ENCODE results near the gene CCL11.

CCL11 gene

DNA sequence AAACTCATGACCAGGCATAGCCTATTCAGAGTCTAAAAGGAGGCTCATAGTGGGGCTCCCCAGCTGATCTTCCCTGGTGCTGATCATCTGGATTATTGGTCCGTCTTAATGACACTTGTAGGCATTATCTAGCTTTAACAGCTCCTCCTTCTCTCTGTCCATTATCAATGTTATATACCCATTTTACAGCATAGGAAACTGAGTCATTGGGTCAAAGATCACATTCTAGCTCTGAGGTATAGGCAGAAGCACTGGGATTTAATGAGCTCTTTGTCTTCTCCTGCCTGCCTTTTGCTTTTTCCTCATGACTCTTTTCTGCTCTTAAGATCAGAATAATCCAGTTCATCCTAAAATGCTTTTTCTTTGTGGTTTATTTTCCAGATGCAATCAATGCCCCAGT is 29.7 kb upstream of the CCL11 start:
- no peak for DNase-seq (ENCODE audit: low read depth, low spot score)
- H3K27ac ChIP-seq, result no peak overlapping the region

DNA sequence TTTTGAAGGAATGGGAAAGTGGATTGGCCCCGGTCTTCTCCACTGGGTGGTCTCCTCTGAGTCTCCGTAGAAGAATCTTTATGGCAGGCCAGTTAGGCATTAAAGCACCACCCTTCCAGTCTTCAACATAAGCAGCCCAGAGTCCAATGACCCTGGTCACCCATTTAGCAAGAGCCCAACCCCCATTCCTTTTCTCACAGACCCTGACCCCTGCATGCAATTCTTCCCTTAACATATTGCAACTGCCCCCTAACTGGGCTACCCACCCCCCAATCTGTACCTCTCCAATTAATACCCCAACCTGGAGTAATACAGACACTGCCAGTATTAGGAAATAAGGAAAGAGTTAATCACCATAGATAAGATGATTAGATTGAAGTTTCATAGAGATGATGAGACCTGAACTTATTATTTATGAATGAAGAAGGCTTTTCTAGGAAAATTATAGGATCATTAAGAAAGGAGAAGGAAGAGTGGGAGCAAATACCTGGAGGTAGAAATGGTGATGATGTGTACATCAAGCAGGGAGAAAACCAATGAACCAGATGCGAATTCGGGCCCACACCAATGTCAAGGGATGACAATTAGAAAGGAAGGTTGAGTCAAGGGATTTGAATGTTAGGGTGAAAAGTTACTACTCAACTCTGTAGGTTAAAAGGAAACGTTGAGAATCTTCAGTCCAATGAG is 28.1 kb upstream of the CCL11 start:
- DNase-seq (ENCODE audit: low read depth, low spot score), result no peak
- no peak overlapping the region for H3K27ac ChIP-seq

DNA sequence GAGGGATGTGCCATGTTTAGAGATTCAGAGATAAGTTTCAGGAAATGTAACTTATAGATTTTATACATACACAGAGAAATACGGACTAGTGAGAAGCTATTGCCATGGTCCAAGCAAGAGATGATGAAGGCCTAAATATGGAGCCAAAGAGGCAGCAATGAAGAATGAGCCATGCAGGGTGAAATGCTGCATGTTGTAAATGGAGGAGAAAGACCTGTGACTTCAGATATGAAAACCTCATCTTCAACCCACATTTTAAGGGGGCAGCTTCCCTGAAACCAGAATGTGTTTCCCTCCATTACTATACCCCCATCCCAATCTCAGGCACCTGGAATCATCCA is 27.6 kb upstream of the CCL11 start:
- DNase-seq (ENCODE audit: low read depth, low spot score), result no peak

DNA sequence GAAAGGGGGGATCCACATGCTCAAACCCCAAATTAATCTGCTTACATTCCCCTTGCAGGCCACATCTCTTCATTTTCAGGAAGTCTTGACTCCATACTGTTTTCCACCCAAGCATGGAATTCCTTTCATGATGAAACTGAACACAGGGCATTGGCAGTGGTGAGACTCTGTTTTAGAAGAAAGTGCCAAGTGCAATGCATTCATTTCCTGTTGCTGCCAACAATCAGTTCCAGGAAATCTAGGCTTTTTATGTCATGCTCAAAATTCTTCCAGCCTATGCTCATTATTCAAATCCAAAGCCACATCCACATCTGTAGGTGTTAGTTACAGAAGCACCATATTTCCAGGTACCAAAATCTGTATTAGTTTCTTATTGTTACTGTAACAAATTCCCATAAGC is 26.4 kb upstream of the CCL11 start:
- H3K27ac ChIP-seq, result no peak overlapping the region
- DNase-seq (ENCODE audit: low read depth, low spot score), result no peak

More for the DNA sequence above, 27.6 kb upstream of the CCL11 start:
- no peak overlapping the region for H3K27ac ChIP-seq

DNA sequence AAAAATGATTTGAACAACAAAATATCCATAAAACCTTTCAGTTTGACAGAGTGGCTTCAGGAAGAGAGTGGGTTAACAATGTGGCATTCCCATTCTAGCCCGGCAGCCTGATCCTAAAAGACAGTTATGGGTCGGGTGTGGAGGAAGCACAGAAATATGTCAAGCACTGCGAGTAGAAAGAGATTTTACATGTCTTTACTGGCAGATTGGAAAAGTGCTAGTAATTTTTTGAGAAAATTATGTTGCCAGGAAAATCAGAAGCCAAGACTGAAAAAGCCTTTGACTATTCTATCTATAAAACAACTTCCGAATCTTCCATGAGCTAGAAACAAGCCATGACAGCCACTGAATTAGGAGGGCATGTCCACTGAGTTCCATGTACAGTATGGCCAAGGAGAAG is 24.7 kb upstream of the CCL11 start:
- no peak for DNase-seq (ENCODE audit: low read depth, low spot score)
- H3K27ac ChIP-seq, result no peak overlapping the region

DNA sequence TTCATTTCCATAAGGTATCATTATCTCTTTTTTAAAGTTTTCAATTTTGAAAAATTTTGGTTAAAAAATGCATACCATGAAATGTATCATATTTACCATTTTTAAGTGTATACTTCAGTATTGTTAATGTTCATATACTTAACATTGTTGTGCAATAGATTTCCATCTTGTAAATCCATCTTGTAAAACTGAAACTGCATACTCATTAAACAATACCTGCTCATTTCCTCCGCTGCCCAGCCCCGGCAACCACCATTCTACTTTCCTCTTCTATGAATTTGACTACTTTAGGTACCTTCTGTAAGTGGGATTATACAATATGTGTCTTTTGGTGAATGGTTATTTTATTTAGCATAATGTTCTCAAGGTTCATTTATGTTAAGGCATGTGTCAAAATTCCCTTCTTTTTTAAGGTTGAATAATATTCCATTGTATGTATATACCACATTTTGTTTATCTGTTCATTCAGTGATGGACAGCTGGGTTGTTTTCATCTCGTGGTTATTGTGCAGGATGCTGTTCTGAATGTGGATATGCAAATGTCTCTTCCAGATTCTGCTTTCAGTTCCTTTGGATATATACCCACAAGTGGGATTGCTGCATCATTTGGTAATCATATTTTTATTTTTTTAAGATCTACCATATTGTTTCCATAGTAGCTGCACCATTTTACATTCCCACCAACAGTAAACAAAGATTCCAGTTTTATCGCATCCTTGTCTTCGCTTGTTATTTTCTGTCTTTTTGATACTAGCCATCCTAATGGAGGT is 23.8 kb upstream of the CCL11 start:
- DNase-seq (ENCODE audit: low read depth, low spot score), result no peak
- H3K27ac ChIP-seq, result no peak overlapping the region

DNA sequence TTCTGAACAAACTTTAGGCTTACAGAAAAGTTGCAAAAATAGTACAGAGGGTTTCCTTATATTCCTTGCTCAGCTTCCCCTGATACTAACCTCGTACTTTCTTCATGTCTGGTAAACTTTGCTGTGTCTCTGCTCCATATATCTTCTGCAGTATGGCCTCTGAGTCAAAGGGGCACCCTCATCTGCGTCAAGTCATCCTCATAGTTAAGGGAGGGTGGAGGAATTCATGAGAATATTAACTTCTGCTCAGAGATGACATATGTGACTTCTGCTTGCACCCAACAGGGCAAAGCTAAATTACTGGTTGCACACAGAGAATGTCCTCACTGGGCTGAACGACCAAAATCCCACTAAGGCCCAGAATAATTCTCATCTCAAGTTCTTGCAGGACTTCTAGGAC is 19.8 kb upstream of the CCL11 start:
- H3K27ac ChIP-seq, result no peak overlapping the region
- no peak for DNase-seq (ENCODE audit: low read depth, low spot score)

DNA sequence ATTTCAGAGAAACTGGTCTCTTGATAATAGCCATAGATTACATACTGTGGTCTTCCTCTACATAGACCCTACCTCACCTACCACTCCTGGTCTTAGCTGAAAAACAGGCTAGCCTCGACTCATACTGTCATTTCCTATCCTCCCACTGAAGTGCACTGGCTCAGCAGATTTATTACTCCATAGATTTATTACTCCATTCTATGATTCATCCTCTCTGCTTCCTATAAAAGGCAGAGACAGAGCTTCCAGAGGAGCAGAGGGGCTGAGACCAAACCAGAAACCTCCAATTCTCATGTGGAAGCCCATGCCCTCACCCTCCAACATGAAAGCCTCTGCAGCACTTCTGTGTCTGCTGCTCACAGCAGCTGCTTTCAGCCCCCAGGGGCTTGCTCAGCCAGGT is 15.6 kb upstream of the CCL11 start, which contains the start of gene CCL7:
Gene CCL7, plus strand, starts transcription at position 253 of the 400 bp plus-strand sequence. Its CDS starts 70 bp downstream, at position 323.
- no peak for DNase-seq (ENCODE audit: low read depth, low spot score)
- H3K27ac ChIP-seq, result no peak within 1 kb of the TSS

DNA sequence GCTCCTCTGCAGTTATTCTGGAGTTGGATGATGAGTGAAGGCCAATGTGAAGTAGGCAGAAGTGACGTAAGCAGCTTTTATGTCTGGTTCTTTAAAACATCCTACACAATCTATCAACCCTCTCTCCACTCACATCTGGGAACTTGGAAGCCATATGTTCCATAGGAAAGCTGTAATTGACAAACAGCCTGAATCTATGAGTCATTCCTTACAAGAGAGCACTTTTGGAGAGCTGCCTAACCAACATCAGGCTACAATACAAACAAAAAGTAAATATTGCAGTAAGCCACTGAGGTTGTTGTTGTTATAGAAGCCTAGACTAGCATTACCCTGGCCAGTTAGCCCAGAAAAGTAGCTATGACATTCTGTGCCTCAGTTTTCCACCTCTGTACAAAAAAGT is 9.7 kb upstream of the CCL11 start:
- DNase-seq (ENCODE audit: low read depth, low spot score), result peak; percentile 49
- H3K27ac ChIP-seq, result no peak overlapping the region

DNA sequence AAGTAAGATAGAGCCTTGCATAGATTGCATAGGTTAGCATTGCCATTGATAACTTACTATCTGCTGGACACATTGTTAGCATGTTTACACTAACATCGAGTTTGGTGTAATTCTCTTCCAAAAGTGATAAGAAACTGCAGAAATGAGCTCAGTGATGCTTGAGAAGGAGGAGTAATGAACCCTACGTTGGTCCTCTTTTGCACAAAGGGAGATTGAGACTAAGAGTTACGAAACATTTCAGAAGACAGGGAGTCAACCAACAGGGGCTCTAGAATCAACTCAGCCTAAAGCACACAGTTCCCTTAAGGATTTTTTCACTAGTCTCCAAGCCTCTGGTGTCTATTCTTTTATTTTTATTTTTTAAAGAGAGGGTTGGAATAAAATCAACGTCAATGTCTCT is 8.7 kb upstream of the CCL11 start:
- DNase-seq (ENCODE audit: low read depth, low spot score), result no peak
- no peak overlapping the region for H3K27ac ChIP-seq

DNA sequence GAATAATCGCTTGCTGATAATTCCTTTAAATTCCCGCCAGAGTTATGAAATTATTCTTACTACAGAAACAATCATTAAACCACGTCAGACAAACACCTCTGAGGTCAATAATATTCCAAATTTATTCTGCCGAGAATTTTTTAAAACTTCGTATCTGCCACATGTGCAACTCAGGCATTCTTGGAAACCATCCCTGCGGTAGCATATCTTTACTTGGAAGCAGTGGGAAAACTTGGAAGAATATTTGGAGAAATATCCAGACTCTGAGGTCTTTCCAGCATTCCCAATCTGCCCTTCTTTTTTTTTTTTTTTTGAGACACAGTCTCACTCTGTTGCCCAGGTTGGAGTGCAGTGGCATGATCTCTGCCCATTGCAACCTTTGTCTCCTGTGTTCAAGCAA is 2.0 kb upstream of the CCL11 start:
- no peak overlapping the region for H3K27ac ChIP-seq
- no peak for DNase-seq (ENCODE audit: low read depth, low spot score)

DNA sequence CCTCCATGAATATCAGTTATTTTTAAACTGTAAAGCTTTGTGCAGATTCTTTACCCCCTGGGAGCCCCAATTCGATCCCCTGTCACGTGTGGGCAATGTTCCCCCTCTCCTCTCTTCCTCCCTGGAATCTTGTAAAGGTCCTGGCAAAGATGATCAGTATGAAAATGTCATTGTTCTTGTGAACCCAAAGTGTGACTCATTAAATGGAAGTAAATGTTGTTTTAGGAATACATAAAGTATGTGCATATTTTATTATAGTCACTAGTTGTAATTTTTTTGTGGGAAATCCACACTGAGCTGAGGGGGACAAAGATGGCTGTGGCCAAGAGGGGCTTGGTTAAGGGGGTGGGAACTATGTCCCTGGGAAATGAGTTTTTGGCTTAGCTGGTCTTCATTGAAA is 2.3 kb downstream of the CCL11 start:
- no peak overlapping the region for H3K27ac ChIP-seq
- no peak for DNase-seq (ENCODE audit: low read depth, low spot score)

DNA sequence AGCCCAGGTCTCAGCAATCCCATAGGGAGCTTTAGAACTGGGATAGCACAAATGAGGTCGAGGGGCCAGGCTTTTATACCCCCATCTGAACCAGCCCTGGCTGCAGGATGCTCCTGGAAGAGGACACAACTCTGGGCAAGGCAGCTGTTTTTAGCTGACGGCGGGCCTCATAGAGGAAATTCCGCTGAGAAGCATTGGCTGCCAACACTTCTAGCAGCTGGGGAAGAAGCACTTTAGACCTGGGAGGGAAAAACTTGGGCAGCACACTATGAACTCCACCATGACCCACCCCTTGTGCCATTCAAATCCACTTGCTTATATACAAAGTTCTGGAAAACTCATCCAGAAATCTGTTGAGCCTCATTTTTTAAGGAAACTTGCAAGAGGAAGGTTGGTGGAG is 5.0 kb downstream of the CCL11 start:
- H3K27ac ChIP-seq, result no peak overlapping the region
- DNase-seq (ENCODE audit: low read depth, low spot score), result no peak

DNA sequence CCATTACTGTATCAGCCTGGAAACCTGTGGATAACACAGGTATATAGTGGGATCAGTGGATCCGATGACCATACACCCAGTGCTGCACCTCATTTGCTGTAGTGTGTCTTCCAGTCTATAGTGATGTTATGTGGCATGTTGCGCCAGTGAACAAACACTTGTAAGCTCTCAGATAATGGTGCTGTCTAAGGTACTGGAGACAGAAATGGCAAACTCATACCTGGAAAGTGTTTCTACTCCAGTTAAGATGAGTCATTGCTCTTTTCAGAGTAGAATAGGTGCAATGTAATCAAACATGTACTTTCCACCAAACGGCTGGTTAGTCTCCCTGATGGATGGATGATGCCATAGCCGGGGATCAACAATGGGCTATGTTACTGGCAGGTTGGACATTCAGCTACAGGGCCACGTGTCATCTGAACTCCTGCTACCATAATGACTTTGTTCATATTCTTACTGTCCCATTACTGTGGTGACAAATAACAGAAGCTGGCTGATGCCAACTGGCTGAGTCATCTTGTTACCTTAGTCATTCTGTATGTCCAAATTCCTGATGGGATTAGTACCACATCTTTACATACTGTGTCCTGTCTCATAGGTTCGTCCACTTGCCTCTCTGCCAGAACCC is 6.3 kb downstream of the CCL11 start:
- DNase-seq (ENCODE audit: low read depth, low spot score), result no peak
- no peak overlapping the region for H3K27ac ChIP-seq

DNA sequence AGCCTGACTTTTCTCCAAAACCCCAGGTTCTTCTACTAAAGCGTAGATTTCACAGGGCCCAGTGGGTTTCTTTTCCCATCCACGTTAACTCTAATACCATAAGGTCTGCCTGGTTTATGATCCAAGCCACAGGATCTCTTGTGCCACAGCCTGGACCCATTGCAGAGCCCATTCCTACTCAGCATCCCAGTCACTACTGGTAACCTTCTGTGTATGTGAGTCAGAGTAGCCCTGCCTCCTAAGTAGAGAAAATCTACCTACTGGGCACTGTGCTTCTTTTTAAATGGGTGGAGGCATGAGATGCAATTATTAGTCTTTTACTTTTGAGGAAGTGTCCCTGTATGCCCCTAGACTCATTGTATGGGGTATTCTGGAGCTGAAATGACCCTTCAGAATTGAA is 13.5 kb downstream of the CCL11 start:
- no peak for DNase-seq (ENCODE audit: low read depth, low spot score)
- H3K27ac ChIP-seq, result no peak overlapping the region

DNA sequence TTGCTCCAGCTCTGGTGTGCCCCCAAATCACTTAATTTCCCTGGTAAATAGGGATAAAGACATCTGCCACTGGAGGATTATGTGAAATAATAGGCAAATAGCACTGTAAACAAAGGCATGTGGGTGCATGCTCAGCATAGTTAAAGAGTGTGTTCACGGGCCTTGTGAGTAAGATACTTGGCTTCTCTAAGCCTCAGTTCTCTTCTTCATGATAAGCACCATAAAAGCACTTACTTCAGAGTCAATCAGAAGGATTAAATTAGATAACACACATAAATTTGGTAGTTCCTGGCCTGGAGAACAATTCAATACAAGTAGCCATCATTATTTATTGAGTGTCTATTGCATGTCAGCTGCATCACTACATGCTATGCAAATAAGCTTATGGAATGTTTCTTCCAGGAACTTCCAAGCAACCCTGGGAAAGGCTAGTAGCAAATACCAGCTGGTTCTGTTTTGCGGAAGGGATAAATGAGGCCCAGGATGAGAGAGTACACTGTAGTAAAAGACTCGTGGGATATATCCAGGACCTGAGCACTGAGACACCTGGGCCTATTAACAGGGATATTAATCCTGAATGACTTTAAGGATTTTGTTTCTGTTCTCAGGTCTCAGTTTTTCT is 14.5 kb downstream of the CCL11 start:
- no peak for DNase-seq (ENCODE audit: low read depth, low spot score)
- H3K27ac ChIP-seq, result peak overlapping the region; percentile 36

DNA sequence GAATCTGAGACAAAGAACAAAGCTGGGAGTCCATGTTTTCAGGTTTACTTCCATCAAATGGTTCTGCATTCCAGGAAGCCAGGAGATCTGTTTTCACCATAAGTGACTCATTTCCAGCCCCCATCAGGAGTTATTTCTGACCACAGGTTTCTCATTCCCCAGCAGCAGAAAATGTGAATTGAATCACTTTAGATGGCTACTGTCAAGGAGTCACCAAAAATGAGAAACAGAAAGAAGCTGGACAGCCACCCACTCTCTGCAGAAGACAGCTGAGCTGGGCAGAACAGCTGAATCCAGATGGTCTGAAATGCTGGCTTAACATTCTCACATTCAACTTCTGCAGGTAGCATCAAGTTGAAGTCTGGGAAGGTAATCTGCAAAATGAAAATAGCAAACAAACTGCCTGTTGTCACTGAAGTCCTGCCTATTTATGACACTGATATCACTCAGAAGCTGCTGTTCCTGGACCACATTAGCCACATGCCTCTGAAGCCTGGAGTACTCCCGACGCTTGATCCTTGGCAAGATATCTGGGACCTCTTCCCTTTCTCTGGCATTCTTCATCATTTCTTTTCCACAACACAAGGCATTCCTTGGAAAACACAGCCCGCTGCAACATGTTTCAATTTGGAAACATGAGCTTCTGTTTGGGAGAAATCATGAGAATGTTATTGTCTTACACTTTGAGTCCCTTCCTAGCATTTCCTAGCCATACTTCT is 15.3 kb downstream of the CCL11 start:
- H3K27ac ChIP-seq, result peak overlapping the region; percentile 36
- no peak for DNase-seq (ENCODE audit: low read depth, low spot score)

DNA sequence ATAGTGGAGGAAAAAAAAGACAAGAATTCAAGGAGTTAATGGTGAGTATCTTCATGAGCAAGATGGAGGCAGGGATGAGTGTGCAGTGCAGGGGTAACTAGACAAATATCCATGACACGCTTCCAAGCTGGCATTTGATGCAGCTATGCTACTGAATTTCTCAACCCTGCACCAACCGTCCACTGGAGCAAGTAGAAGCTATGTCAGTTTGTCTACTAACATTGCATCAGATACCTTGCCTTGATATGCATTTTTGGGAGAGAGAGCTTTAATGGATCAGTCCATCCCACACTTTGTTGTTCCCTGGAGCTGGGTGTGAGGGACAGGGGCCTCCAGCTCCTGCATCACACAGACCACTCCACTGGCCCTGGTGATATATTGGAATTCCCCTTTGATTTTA is 16.4 kb downstream of the CCL11 start:
- H3K27ac ChIP-seq, result no peak overlapping the region
- no peak for DNase-seq (ENCODE audit: low read depth, low spot score)

DNA sequence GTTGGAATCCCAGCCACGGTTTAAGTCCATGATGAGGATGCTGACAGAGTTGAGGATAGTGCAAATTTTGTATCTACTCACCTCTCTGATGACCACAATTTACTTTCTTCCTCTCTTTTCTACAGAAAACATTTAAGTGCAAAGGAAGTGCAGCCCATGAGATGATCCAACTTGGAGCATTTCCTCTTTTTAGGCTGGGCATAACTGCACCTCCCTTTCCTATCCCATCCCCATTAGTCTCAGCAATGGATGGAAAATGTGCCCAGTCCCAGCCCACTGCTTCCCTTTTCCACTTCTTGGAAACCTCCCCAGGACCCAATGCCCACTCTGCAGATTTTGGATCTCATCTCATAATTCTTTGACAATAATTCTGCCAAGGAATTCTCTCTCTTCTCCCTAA is 17.1 kb downstream of the CCL11 start:
- DNase-seq (ENCODE audit: low read depth, low spot score), result no peak
- no peak overlapping the region for H3K27ac ChIP-seq

DNA sequence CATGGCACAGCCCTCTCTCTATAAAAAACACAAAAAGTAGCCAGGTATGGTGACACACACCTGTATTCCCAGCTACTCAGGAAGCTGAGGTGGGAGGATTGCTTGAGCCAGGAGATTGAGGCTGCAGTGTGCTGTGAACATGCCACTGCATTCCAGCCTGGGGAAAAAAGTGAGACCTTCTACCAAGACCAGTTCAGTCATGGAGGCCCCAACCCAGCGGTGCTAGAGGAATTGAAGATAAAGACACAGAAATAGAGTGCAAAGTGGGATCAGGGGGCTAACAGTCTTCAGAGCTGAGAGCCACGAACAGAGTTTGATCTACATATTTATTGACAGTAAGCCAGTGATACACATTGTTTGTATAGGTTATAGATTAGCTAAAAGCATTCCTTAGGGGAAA is 18.1 kb downstream of the CCL11 start:
- DNase-seq (ENCODE audit: low read depth, low spot score), result no peak
- H3K27ac ChIP-seq, result no peak overlapping the region

DNA sequence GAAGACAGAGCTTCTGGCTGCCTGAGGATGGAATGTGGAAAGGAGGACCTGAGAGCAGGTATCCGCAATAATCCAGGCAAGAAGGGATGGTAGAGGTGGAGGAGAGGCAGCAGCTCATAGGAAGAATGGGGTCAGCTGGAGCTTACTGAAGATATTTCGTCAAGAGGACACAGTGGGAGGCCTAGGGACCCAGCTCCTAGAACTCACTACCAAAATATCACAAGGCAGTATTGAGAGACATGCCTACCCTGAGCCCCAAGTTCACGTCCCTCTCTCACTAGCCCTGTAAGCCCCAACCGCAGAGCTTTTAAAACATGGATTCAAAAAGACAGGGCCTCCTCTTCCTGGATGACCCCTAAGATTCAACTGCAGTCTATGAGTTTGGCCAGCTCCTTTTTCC is 19.5 kb downstream of the CCL11 start:
- DNase-seq (ENCODE audit: low read depth, low spot score), result no peak
- no peak overlapping the region for H3K27ac ChIP-seq
